Kidney (tissue), 14 donors: ENCODE data around the gene PPP4R2. TPM values are rescaled to one million over a fixed set of nuclear protein-coding genes. Genes with fewer than 3 reads are reported as not detected.
A peak's percentile ranks its signal among the peaks of the same experiment; 100 is the strongest.

Source experiments
- DNase-seq, 5 donors: peaks; one replicate each; pipeline ENCODE4 v3.0.0-alpha.2; 2013 to 2020
- FAIRE-seq: peaks from 2 replicates; lab custom pipeline; 2012; peaks lifted over from hg19 to GRCh38; lab: Jason Lieb, UNC
- H3K27ac ChIP-seq, 2 donors: one replicate each; pipeline ENCODE4 v1.7.0; 2013; ENCODE audit warnings: low read depth in 2 of 2, low read length in 2 of 2, inconsistent platforms in 1 of 2
- H3K27me3 ChIP-seq: one replicate; pipeline ENCODE4 v1.7.1; 2013; ENCODE audit warnings: low read length, inconsistent platforms; ENCODE audit not compliant: control insufficient read depth, insufficient read depth
- H3K36me3 ChIP-seq, 3 donors: one replicate each; pipeline versions ENCODE4 v1.7.0 to v1.7.1; 2013; ENCODE audit warnings: low read length in 3 of 3, control low read depth in 1 of 3, inconsistent platforms in 1 of 3; ENCODE audit not compliant: insufficient read depth in 3 of 3, control insufficient read depth in 2 of 3
- H3K4me1 ChIP-seq, 3 donors: one replicate each; pipeline versions ENCODE4 v1.7.0 to v1.7.1; 2013; ENCODE audit warnings: low read length in 3 of 3, inconsistent platforms in 1 of 3, low read depth in 1 of 3; ENCODE audit not compliant: control insufficient read depth in 2 of 3, insufficient read depth in 2 of 3
- H3K4me3 ChIP-seq, 3 donors: one replicate each; pipeline versions ENCODE4 v1.7.0 to v1.8.1; 2013; ENCODE audit warnings: low read length in 3 of 3, control low read depth in 1 of 3, inconsistent platforms in 1 of 3
- H3K9ac ChIP-seq, 3 donors: one replicate each; pipeline versions ENCODE4 v1.7.0 to v1.7.1; 2013; ENCODE audit warnings: low read length in 3 of 3, control low read depth in 1 of 3, inconsistent platforms in 1 of 3
- H3K9me3 ChIP-seq, 3 donors: one replicate each; pipeline versions ENCODE4 v1.7.0 to v1.7.1; 2013; ENCODE audit warnings: low read length in 3 of 3, control low read depth in 1 of 3, inconsistent platforms in 1 of 3; ENCODE audit not compliant: control insufficient read depth in 2 of 3, insufficient read depth in 1 of 3
- intact Hi-C: fragments of 100-400 bp; cut with DNase I; formaldehyde crosslinking; loops from one replicate; pipeline ENCODE4 v1.11.1; 2022
- polyA plus RNA-seq: library from polyadenylated mRNA; stranded (reverse); fragments of 350-450 nt; fragmentation: Illumina TruSeq; extraction: RNeasy Lipid Tissue Mini Kit (QIAGEN cat#74804); gene quantifications from one replicate; pipeline ENCODE4 v1.2.3, GENCODE V29; 2014; ENCODE audit warnings: low read depth, low replicate concordance; ENCODE audit not compliant: insufficient read depth
- total RNA-seq: library from RNA; stranded (reverse); fragmentation: NEBNext Ultra II Directional; extraction: Animal tissue kit (Norgen Biotek cat#: 25700); gene quantifications from one replicate; pipeline ENCODE4 v1.2.1, GENCODE V29; 2021
- TF ChIP-seq, protein P1 (sequence below): IDR thresholded peaks from 3 replicates; pipeline ENCODE4 v1.5.1; 2012; ENCODE audit warnings: mild to moderate bottlenecking, moderate library complexity, borderline replicate concordance; ENCODE audit not compliant: insufficient read depth; ENCODE audit errors: extremely low read depth
- donor health status: control.
- donor health status: control.
- donor health status: control.
- donor health status: control.
- donor health status: control.
- donor health status: DM: yes; HTN: yes; CAD: no.
- donor health status: Normal renal cell carcinoma (clear cell type).

PPP4R2 gene
- total and polyA plus RNA-seq, 2 donors from 2014 or later, result 14.5 to 72.0 TPM

DNA sequence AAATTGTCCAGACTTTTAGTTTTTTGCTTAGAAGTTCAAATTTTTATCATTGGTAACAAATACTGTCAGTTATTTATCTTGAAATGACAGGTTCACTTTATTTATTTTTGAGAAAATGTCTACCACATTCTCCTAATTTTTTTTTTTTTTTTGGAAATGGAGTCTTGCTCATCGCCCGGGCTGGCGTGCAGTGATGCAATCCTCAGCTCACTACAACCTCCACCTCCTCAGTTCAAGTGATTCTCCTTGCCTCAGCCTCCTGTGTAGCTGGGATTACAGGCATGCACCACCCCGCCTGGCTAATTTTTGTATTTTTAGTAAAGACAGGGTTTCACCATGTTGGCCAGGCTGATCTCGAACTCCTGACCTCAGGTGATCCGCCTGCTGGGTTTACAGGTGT lies 48.8 kb downstream of the PPP4R2 start:
- no peak overlapping the region for H3K9ac ChIP-seq
- H3K9me3 ChIP-seq, result no peaks in the 10 kb centered on the region
- H3K4me3 ChIP-seq, result no peak overlapping the region
- intact Hi-C loops, result no loop called here
- TF ChIP-seq, protein P1, sequence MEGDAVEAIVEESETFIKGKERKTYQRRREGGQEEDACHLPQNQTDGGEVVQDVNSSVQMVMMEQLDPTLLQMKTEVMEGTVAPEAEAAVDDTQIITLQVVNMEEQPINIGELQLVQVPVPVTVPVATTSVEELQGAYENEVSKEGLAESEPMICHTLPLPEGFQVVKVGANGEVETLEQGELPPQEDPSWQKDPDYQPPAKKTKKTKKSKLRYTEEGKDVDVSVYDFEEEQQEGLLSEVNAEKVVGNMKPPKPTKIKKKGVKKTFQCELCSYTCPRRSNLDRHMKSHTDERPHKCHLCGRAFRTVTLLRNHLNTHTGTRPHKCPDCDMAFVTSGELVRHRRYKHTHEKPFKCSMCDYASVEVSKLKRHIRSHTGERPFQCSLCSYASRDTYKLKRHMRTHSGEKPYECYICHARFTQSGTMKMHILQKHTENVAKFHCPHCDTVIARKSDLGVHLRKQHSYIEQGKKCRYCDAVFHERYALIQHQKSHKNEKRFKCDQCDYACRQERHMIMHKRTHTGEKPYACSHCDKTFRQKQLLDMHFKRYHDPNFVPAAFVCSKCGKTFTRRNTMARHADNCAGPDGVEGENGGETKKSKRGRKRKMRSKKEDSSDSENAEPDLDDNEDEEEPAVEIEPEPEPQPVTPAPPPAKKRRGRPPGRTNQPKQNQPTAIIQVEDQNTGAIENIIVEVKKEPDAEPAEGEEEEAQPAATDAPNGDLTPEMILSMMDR, result no peak
- H3K36me3 ChIP-seq, result no peaks in the 10 kb centered on the region
- FAIRE-seq, result no peak
- H3K27ac ChIP-seq, result no peak overlapping the region
- H3K4me1 ChIP-seq, result no peaks in the 10 kb centered on the region
- no peaks in the 10 kb centered on the region for H3K27me3 ChIP-seq
- DNase-seq, result no peak

GRCh38 chr3:73046195-73046594 lies 49.6 kb downstream of the PPP4R2 start:
- intact Hi-C loops, result no loop called here
- H3K4me1 ChIP-seq, result no peaks in the 10 kb centered on the region
- TF ChIP-seq, protein P1, result no peak
- FAIRE-seq, result no peak
- H3K9ac ChIP-seq, result no peak overlapping the region
- DNase-seq, result no peak
- no peaks in the 10 kb centered on the region for H3K36me3 ChIP-seq
- H3K27me3 ChIP-seq, result no peaks in the 10 kb centered on the region
- H3K27ac ChIP-seq, result no peak overlapping the region
- H3K9me3 ChIP-seq, result no peaks in the 10 kb centered on the region
- H3K4me3 ChIP-seq, result no peak overlapping the region

GRCh38 chr3:73049319-73049718 lies 52.7 kb downstream of the PPP4R2 start:
- H3K27me3 ChIP-seq, result no peaks in the 10 kb centered on the region
- no peak for FAIRE-seq
- TF ChIP-seq, protein P1, result no peak

GRCh38 chr3:73052857-73053256 lies 56.2 kb downstream of the PPP4R2 start:
- no peaks in the 10 kb centered on the region for H3K9me3 ChIP-seq
- no peak for FAIRE-seq
- intact Hi-C loops, result no loop called here
- H3K27ac ChIP-seq, result no peak overlapping the region
- peak in 1 of 5 donors; percentile 4 for DNase-seq
- TF ChIP-seq, protein P1, result no peak
- H3K4me1 ChIP-seq, result no peaks in the 10 kb centered on the region
- no peaks in the 10 kb centered on the region for H3K27me3 ChIP-seq
- no peaks in the 10 kb centered on the region for H3K36me3 ChIP-seq
- no peak overlapping the region for H3K4me3 ChIP-seq
- no peak overlapping the region for H3K9ac ChIP-seq

More at GRCh38 chr3:73049319-73049718, 52.7 kb downstream of the PPP4R2 start:
- Histone ChIP-seq H3K4me1 (no peaks in the 10 kb centered on the region), H3K4me3 (no peak overlapping the region), H3K9me3 (no peaks in the 10 kb centered on the region), H3K9ac (no peak overlapping the region), H3K36me3 (no peaks in the 10 kb centered on the region), H3K27ac (no peak overlapping the region)
- intact Hi-C loops, result no loop called here
- no peak for DNase-seq
